Measurements from ENCODE around the gene KAT6B.

KAT6B gene

GRCh38 chr10:74835963-74836362 lies 9.6 kb downstream of the KAT6B start:
- H3K4me1 Mint-ChIP-seq = peaks cover 64% of the 10 kb centered on the region
- no peak overlapping the region for H3K4me3 Mint-ChIP-seq
- H3K27ac Mint-ChIP-seq = no peak overlapping the region
- H3K36me3 Mint-ChIP-seq = peaks cover 20% of the 10 kb centered on the region
- no peaks in the 10 kb centered on the region for H3K27me3 Mint-ChIP-seq
- no peaks in the 10 kb centered on the region for H3K9me3 Mint-ChIP-seq

GRCh38 chr10:74836877-74837276 lies 10.5 kb downstream of the KAT6B start:
- Mint-ChIP-seq H3K27ac (no peak overlapping the region), H3K4me3 (no peak overlapping the region), H3K4me1 (peaks cover 61% of the 10 kb centered on the region), H3K9me3 (no peaks in the 10 kb centered on the region), H3K36me3 (peaks cover 22% of the 10 kb centered on the region), H3K27me3 (no peaks in the 10 kb centered on the region)

- Mint-ChIP-seq H3K36me3 (peaks cover 23% of the 10 kb centered on the region), H3K4me3 (no peak overlapping the region), H3K4me1 (peaks cover 65% of the 10 kb centered on the region), H3K27me3 (no peaks in the 10 kb centered on the region), H3K9me3 (no peaks in the 10 kb centered on the region), H3K27ac (peak overlapping the region; percentile 87)
These were observed 11.3 kb downstream of the KAT6B start for GRCh38 chr10:74837743-74838142.

- peaks cover 27% of the 10 kb centered on the region for H3K36me3 Mint-ChIP-seq
- peaks cover 67% of the 10 kb centered on the region for H3K4me1 Mint-ChIP-seq
- H3K27me3 Mint-ChIP-seq = no peaks in the 10 kb centered on the region
- no peak overlapping the region for H3K4me3 Mint-ChIP-seq
- peak overlapping the region; percentile 63 for H3K27ac Mint-ChIP-seq
- no peaks in the 10 kb centered on the region for H3K9me3 Mint-ChIP-seq
These were observed 13.3 kb downstream of the KAT6B start for GRCh38 chr10:74839708-74840107.

GRCh38 chr10:74841265-74841973 lies 15.0 kb downstream of the KAT6B start:
- peaks cover 58% of the 10 kb centered on the region for H3K4me1 Mint-ChIP-seq
- peak overlapping the region; percentile 9 for H3K27ac Mint-ChIP-seq
- H3K9me3 Mint-ChIP-seq = no peaks in the 10 kb centered on the region
- H3K4me3 Mint-ChIP-seq = no peak overlapping the region
- no peaks in the 10 kb centered on the region for H3K27me3 Mint-ChIP-seq
- peaks cover 23% of the 10 kb centered on the region for H3K36me3 Mint-ChIP-seq

- peaks cover 23% of the 10 kb centered on the region for H3K36me3 Mint-ChIP-seq
- no peaks in the 10 kb centered on the region for H3K27me3 Mint-ChIP-seq
- H3K4me3 Mint-ChIP-seq = no peak overlapping the region
- no peak overlapping the region for H3K27ac Mint-ChIP-seq
- H3K4me1 Mint-ChIP-seq = peaks cover 55% of the 10 kb centered on the region
- no peaks in the 10 kb centered on the region for H3K9me3 Mint-ChIP-seq
These were observed 16.0 kb downstream of the KAT6B start for GRCh38 chr10:74842301-74842954.

GRCh38 chr10:74846958-74847357 lies 20.6 kb downstream of the KAT6B start:
- Mint-ChIP-seq H3K27ac (no peak overlapping the region), H3K9me3 (no peaks in the 10 kb centered on the region), H3K4me1 (peaks cover 37% of the 10 kb centered on the region)

GRCh38 chr10:74851831-74852230 lies 25.4 kb downstream of the KAT6B start:
- Mint-ChIP-seq H3K4me1 (peaks cover 45% of the 10 kb centered on the region), H3K4me3 (no peak overlapping the region), H3K27me3 (no peaks in the 10 kb centered on the region), H3K36me3 (peaks cover 7% of the 10 kb centered on the region), H3K9me3 (no peaks in the 10 kb centered on the region), H3K27ac (peak overlapping the region; percentile 89)

More at GRCh38 chr10:74846958-74847357, 20.6 kb downstream of the KAT6B start:
- H3K36me3 Mint-ChIP-seq = peaks cover 10% of the 10 kb centered on the region
- H3K4me3 Mint-ChIP-seq = no peak overlapping the region
- no peaks in the 10 kb centered on the region for H3K27me3 Mint-ChIP-seq

- H3K36me3 Mint-ChIP-seq = peaks cover 12% of the 10 kb centered on the region
- no peaks in the 10 kb centered on the region for H3K27me3 Mint-ChIP-seq
- peaks cover 48% of the 10 kb centered on the region for H3K4me1 Mint-ChIP-seq
- H3K9me3 Mint-ChIP-seq = no peaks in the 10 kb centered on the region
- H3K4me3 Mint-ChIP-seq = peak overlapping the region; percentile 6
- peak overlapping the region; percentile 89 for H3K27ac Mint-ChIP-seq
These were observed 26.0 kb downstream of the KAT6B start for GRCh38 chr10:74852381-74852780.

GRCh38 chr10:74854610-74855009 lies 28.2 kb downstream of the KAT6B start:
- peak overlapping the region; percentile 26 for H3K27ac Mint-ChIP-seq
- peak overlapping the region; percentile 53 for H3K4me3 Mint-ChIP-seq
- H3K36me3 Mint-ChIP-seq = peaks cover 12% of the 10 kb centered on the region
- H3K4me1 Mint-ChIP-seq = peaks cover 53% of the 10 kb centered on the region
- H3K27me3 Mint-ChIP-seq = no peaks in the 10 kb centered on the region
- H3K9me3 Mint-ChIP-seq = no peaks in the 10 kb centered on the region

- Mint-ChIP-seq H3K4me1 (peaks cover 56% of the 10 kb centered on the region), H3K4me3 (peak overlapping the region; percentile 53), H3K27ac (peak overlapping the region; percentile 26), H3K9me3 (no peaks in the 10 kb centered on the region), H3K36me3 (peaks cover 12% of the 10 kb centered on the region), H3K27me3 (no peaks in the 10 kb centered on the region)
These were observed 28.6 kb downstream of the KAT6B start for GRCh38 chr10:74855027-74855426.

GRCh38 chr10:74855439-74855838 lies 29.0 kb downstream of the KAT6B start:
- Mint-ChIP-seq H3K4me1 (peaks cover 59% of the 10 kb centered on the region), H3K36me3 (peaks cover 12% of the 10 kb centered on the region), H3K9me3 (no peaks in the 10 kb centered on the region), H3K4me3 (no peak overlapping the region), H3K27me3 (no peaks in the 10 kb centered on the region), H3K27ac (peak overlapping the region; percentile 26)

GRCh38 chr10:74856940-74857339 lies 30.5 kb downstream of the KAT6B start:
- Mint-ChIP-seq H3K27ac (no peak overlapping the region), H3K9me3 (no peaks in the 10 kb centered on the region), H3K4me3 (no peak overlapping the region), H3K36me3 (peaks cover 12% of the 10 kb centered on the region), H3K27me3 (no peaks in the 10 kb centered on the region), H3K4me1 (peaks cover 57% of the 10 kb centered on the region)

- Mint-ChIP-seq H3K27ac (no peak overlapping the region), H3K4me1 (peaks cover 54% of the 10 kb centered on the region), H3K27me3 (no peaks in the 10 kb centered on the region), H3K36me3 (peaks cover 10% of the 10 kb centered on the region), H3K4me3 (no peak overlapping the region), H3K9me3 (no peaks in the 10 kb centered on the region)
These were observed 31.2 kb downstream of the KAT6B start for GRCh38 chr10:74857586-74857985.

- no peak overlapping the region for H3K4me3 Mint-ChIP-seq
These were observed 33.1 kb downstream of the KAT6B start for GRCh38 chr10:74859546-74859945.

GRCh38 chr10:74862625-74863024 lies 36.2 kb downstream of the KAT6B start:
- Mint-ChIP-seq H3K36me3 (no peaks in the 10 kb centered on the region), H3K4me1 (peaks cover 44% of the 10 kb centered on the region), H3K27me3 (no peaks in the 10 kb centered on the region), H3K9me3 (no peaks in the 10 kb centered on the region), H3K27ac (no peak overlapping the region), H3K4me3 (no peak overlapping the region)

More at GRCh38 chr10:74859546-74859945, 33.1 kb downstream of the KAT6B start:
- H3K27ac Mint-ChIP-seq = no peak overlapping the region
- no peaks in the 10 kb centered on the region for H3K9me3 Mint-ChIP-seq
- no peaks in the 10 kb centered on the region for H3K27me3 Mint-ChIP-seq
- peaks cover 57% of the 10 kb centered on the region for H3K4me1 Mint-ChIP-seq
- peaks cover 8% of the 10 kb centered on the region for H3K36me3 Mint-ChIP-seq
